Keratinocyte (primary cell): ENCODE results near the gene KCNJ15.

Source experiments
- EZH2 ChIP-seq: IDR thresholded peaks from one replicate; pipeline ENCODE4 v1.6.1; 2012; ENCODE audit warnings: inconsistent platforms, mild to moderate bottlenecking, low read length, moderate library complexity
- TF ChIP-seq, protein P1 (sequence below), 3 experiments: IDR thresholded peaks in 1 of 3; conservative IDR thresholded peaks in 1 of 3; optimal IDR thresholded peaks in 1 of 3; 2 replicates in 2 of 3; 3 replicates in 1 of 3; pipeline versions ENCODE3 to v1.5.1; 2011; ENCODE audit warnings: low read length in 3 of 3, mild to moderate bottlenecking in 3 of 3, moderate library complexity in 2 of 3, control low read depth in 1 of 3, inconsistent platforms in 1 of 3; ENCODE audit not compliant: insufficient read depth in 2 of 3; ENCODE audit errors: extremely low read depth in 1 of 3

DNA sequence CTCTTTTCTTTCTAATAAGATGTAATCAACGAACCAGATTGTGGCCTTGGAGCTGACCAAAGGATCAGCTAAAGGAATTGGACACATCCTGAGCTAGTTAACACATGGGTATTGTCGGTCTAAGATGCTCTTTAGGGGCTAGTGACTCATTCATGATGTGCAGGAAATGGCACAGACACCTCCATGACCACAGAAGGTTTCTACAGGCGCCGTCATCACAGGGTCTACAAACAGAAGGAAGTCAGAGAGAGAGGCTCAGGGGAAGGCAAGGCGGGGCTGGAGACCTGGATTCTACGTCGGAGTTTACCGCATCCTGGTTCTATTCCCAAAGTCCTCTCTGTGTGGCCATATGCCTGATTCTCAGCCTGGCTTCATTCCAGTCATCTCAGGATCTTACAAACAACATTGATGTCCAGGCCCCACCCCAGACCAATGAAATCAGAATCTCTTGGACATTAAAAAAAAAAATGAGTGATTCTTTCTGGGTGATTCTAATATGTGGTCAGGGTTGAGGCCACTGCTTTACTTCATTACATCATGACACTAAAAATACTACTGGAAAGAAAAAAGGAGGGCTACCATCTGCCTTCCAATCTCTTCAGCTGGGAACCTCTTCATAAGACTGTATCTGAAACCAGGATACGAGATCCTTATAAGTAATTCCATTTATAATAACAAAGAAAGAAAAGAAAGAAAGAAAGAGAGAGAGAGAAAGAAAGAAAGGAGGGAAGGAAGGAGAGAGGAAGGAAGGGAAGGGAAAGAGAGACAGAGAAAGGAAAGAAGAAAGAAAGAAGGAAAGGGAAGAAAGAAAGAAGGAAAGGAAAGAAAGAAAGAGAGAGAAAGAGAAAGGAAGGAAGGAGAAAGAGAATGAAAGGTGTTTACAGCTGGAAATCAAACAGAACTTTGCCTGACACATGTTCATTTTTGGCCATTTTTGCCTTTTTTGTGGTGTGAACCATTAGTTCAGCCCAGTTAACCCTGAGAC lies 11.6 kb upstream of the KCNJ15 start:
- TF ChIP-seq, protein P1, sequence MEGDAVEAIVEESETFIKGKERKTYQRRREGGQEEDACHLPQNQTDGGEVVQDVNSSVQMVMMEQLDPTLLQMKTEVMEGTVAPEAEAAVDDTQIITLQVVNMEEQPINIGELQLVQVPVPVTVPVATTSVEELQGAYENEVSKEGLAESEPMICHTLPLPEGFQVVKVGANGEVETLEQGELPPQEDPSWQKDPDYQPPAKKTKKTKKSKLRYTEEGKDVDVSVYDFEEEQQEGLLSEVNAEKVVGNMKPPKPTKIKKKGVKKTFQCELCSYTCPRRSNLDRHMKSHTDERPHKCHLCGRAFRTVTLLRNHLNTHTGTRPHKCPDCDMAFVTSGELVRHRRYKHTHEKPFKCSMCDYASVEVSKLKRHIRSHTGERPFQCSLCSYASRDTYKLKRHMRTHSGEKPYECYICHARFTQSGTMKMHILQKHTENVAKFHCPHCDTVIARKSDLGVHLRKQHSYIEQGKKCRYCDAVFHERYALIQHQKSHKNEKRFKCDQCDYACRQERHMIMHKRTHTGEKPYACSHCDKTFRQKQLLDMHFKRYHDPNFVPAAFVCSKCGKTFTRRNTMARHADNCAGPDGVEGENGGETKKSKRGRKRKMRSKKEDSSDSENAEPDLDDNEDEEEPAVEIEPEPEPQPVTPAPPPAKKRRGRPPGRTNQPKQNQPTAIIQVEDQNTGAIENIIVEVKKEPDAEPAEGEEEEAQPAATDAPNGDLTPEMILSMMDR (optimal IDR thresholded peaks at IDR 0.05 in 1 of 3, IDR thresholded peaks at IDR 0.05 in 1 of 3, conservative IDR thresholded peaks at IDR 0.05 in 1 of 3; ENCODE audit: extremely low read depth in 1 of 3, insufficient read depth in 2 of 3, low read length in 3 of 3), result no peak
- TF ChIP-seq EZH2, result no peak
